ENCODE results near the gene CYP27A1.
"Not testable (repeated sequence)": the region's sequence is repeated elsewhere in the genome, so short reads cannot be mapped to it uniquely, and the experiment has no call there.

The CYP27A1 gene

DNA sequence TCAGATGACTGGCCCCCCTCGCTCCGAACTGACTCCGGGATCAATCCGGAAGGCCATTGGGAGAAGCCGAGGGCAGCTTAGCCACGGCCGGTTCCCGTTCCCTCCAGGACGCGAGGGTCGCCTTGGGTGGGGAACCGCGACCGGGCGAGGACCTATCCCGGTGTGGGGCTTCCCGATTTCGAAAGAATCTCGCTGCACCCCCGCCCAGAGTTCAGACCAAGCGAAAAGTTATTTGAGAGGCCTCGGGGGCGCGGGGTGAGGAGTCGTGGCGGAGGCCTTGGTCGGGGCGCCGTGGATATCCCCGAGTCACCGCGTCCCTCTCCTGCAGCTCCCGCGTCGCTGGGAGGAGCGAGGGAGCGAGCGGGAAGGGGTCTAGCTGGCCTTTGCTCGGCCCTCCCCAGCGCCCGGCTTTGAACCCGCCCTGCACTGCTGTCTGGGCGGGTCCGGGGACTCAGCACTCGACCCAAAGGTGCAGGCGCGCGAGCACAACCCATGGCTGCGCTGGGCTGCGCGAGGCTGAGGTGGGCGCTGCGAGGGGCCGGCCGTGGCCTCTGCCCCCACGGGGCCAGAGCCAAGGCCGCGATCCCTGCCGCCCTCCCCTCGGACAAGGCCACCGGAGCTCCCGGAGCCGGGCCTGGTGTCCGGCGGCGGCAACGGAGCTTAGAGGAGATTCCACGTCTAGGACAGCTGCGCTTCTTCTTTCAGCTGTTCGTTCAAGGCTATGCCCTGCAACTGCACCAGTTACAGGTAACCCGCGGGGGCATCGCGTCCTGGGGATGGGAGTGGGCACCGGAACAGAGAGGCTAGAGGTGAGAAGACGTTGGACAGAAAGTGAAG, at the start of gene CYP27A1:
Gene CYP27A1, plus strand, starts transcription at position 457 of the 837 bp plus-strand sequence. Its CDS starts 36 bp downstream, at position 493.
- DNase-seq (ENCODE audit: low read depth): no peak

DNA sequence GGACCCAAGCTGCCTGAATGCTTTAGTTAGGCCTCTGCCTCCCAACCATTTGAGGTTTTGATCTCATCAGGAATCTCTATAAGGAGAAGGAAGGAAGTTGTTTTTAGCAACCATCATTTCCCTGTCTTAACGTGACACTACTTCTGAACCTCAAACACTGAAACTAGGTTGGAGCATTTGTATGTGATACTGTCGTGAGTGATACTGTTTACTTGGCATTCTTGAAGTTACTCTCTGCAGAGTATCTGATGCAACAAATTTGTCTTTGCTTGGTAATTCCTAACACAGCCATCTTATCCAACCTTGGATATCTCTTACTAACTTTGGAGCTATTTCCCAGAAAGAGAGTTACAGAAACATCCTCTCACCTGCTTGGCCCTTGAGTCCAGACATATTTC, 49.2 kb upstream of the CYP27A1 start:
- DNase-seq (ENCODE audit: low read depth): no peak

DNA sequence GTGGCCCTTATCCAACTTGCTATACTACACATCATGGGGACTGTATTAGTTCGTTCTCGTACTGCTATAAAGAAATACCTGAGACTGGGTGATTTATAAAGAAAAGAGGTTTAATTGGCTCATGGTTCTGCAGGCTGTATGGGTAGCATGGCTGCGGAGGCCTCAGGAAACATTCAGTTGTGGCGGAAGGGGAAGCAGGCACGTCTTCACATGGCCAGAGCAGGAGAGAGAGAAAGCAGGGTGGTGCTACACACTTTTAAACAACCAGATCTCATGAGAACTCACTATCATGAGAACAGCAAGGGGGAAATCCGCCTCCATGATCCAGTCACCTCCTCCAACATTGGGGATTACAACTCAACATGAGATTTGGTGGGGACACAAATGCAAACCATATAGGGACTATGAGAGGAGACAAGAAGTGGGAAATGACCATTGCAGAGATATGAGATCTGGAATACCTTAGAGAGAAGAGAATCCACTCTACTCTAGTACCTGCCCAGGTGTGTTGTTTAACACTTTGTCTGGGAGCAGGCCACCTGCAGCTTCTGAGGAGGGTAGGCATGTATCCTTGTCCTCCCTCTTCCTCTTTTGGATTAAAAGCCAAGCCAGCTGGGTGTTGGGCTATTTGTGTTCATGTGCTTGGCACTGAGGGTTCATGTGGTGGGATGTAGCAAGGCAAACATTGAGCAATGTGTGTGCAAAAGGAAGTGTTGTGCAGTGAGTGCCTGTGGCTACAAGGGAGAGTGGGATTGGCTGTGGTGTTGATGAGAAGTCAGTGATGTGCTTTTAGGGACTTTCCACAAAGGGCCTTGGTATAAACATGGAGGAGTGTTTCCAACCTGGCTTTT, 48.6 kb upstream of the CYP27A1 start:
- no peak for DNase-seq (ENCODE audit: low read depth)

DNA sequence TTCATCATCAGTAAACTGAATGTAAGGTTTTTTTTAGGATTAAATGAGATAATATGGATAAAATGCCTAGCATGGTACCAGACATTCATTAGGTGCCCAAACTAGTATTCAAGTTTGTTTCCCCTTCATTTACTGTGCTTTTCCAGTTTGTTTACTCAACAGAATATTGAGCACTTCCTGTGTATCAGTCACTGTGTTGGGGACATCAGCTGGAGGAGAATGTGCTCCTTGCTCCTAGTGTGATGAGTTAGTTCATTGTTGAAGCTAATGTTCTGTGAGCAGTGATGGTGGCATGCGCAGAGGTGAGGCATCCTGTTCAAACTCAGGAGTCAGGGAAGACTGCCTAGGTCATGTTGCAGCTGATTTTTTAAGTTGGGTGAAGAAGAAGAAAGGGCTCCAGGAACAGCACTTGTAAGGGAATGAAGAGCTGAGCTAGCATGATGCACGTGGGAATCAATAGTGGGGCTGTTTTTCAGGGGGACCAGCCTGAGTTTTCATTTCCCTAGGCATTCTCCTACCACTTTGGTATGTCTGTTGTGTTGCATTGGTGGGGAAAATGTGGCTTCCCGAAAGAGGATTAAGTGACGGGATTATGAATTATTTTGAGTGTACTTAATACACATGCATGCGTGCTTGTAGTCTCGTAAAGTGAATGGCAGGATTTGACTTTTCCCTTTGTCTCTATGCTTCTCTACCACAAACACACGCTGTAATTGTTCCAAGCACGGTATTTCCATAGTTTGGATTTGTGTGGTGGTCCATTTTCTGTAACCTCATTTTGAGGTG, 47.6 kb upstream of the CYP27A1 start:
- no peak for DNase-seq (ENCODE audit: low read depth)

GRCh38 chr2:218736531-218736930, 45.4 kb upstream of the CYP27A1 start:
- no peak for DNase-seq (ENCODE audit: low read depth)

- no peak for DNase-seq (ENCODE audit: low read depth)
Measured at GRCh38 chr2:218743068-218743467, 38.9 kb upstream of the CYP27A1 start.

DNA sequence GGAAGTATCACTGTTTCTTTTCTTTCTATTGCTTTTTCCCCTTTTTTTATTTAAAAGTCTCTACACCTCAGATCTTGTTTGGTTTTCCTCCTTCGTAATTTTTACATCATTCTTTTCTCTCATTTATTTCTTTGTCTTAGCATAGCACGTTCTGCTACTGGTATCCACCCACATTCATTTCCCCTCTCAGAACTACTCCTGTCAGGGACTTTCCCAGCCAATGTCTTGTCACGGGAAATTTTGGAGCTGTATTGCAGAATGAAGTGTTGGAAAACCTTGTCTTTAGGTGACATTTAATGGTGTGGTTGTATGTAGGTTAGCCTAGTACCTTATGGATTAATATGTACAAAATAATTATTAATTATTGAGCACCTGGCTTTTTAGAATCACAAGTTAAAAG, 37.3 kb upstream of the CYP27A1 start:
- no peak for DNase-seq (ENCODE audit: low read depth)

GRCh38 chr2:218745160-218745558, 36.8 kb upstream of the CYP27A1 start:
- no peak for DNase-seq (ENCODE audit: low read depth)

GRCh38 chr2:218745559-218746469, 36.1 kb upstream of the CYP27A1 start:
- no peak for DNase-seq (ENCODE audit: low read depth)

DNA sequence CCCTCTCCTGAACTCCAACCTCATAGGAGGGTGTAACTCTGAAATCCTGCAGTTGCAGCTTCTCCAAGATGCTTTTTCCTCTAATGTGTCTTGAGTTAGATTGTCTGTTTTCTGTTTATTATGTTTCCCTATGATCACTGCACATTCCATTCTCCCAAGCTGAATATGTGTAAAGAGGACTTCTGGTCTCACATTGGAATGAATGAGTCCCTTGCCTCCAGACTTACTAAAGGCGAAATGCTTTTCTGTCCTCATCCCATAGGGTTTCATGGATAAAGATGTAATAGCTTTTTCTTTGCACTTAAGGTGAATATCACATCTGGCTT, 35.5 kb upstream of the CYP27A1 start:
- DNase-seq (ENCODE audit: low read depth): no peak

GRCh38 chr2:218746960-218747359, 35.0 kb upstream of the CYP27A1 start:
- no peak for DNase-seq (ENCODE audit: low read depth)

GRCh38 chr2:218748741-218749441, 33.1 kb upstream of the CYP27A1 start:
- no peak for DNase-seq (ENCODE audit: low read depth)

- no peak for DNase-seq (ENCODE audit: low read depth)
Measured at GRCh38 chr2:218754201-218754600, 27.7 kb upstream of the CYP27A1 start.

GRCh38 chr2:218754781-218755180, 27.2 kb upstream of the CYP27A1 start:
- DNase-seq (ENCODE audit: low read depth): no peak

DNA sequence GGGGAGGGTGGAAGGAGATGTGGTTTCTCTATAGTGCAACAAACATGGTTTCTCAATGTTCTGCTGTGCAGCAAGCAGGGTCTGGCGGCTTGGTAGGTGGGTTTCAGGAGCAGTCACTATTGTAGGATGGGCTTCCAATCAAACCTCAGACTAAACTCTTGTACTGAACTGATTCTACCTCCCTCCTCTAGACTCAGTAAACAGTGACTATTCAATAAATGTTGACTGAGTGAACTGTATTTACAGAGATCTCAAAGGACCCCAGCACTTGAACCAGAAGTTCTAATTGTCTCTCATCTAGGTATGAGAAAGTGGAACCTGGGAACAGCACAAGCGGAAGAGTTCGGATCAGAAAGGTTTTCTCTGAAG, 26.8 kb upstream of the CYP27A1 start:
- no peak for DNase-seq (ENCODE audit: low read depth)

DNA sequence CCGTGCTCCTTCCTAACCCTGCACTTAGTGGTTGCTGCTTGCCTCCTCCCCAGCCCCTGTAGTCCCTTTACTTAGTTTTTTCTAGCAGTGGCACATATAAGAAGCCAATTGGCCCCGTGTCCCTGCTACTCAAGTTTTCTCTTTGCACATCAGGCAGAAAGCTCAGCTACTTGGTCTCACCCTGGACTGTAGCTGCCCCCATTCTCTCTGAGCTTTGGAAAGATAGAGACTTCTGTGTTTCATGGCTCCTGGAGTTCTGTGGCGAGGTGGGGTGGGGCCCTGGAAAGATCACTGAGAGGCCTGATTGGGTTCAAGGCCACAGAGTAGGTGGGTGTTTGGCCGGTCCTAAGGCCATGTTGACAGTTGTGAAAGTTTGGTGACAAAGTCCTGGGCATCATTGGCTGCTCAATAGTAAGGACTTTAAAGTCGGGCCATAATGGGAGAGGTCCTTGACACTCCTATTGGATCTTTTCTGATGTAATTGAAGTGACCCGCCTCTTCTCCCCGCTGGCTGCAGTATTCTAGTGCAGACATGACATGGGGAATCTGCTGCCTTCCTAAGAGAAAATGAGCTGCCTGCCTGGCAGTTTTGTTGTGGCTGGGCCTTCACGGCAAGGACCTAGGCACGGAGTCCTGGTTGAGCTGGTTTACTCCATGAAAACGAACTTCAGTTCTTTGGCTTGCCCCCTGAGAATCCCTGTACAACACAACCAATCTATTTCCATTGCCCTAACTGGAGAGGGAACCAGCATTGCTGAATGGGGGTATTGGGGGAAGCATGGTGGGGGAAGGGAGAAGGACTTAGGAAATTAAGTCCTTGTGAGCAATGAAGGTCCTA, 26.2 kb upstream of the CYP27A1 start:
- no peak for DNase-seq (ENCODE audit: low read depth)

- DNase-seq (ENCODE audit: low read depth): no peak
Measured at GRCh38 chr2:218756599-218757377, 25.2 kb upstream of the CYP27A1 start.

- DNase-seq (ENCODE audit: low read depth): no peak
Measured at GRCh38 chr2:218761795-218762194, 20.2 kb upstream of the CYP27A1 start.

DNA sequence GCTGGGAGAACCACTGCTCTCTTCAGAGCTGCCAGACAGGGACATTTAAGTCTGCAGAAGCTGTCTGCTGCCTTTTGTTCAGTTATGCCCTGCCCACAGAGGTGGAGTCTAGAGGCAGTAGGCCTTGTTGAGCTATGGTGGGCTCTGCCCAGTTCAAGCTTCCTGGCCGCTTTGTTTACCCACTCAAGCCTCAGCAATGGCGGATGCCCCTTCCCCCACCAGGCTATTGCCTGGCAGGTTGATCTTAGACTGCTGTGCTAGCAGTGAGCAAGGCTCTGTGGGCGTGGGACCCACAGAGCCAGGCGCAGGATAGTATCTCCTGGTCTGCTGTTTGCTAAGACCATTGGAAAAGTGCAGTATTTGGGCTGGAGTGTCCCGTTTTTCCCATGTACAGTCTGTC, 9.2 kb upstream of the CYP27A1 start:
- DNase-seq (ENCODE audit: low read depth): not testable (repeated sequence)
